ENCODE results near the gene EFNB2. TPM values are rescaled to one million over a fixed set of nuclear protein-coding genes. Genes with fewer than 3 reads are reported as not detected.

The EFNB2 gene
- total RNA-seq, 1 experiment from 2014 or later: 12.3 TPM

GRCh38 chr13:106449096-106449495 lies 86.4 kb downstream of the EFNB2 start:
- no peak for DNase-seq (ENCODE audit: low read depth)

GRCh38 chr13:106445996-106446395 lies 89.5 kb downstream of the EFNB2 start:
- DNase-seq (ENCODE audit: low read depth): peak; percentile 4

- DNase-seq (ENCODE audit: low read depth): no peak
These were observed 91.7 kb downstream of the EFNB2 start for GRCh38 chr13:106443607-106444322.

- no peak for DNase-seq (ENCODE audit: low read depth)
These were observed 94.6 kb downstream of the EFNB2 start for GRCh38 chr13:106440866-106441265.

Other genes starting within 250 kb of the EFNB2 start
- gene ARGLU1, start 32.5 kb upstream of the EFNB2 start, total RNA-seq (2014; rRNA removed; shearing (Covaris generic)): 24.8 and 27.7 TPM in 2 replicates

Data from Daoy (cell line).